Skin epidermis (tissue), 12 donors: ENCODE results near the gene FOXR1.

Experiments
- H3K27ac ChIP-seq, 21 experiments: fragments of 200-600 bp; sonication (generic) in 11 of 21; one replicate each; pipeline ENCODE4 v1.5.0; 2020; ENCODE audit warnings: mild to moderate bottlenecking in 3 of 21, inconsistent platforms in 2 of 21, moderate library complexity in 2 of 21
- H3K4me3 ChIP-seq, 7 experiments: fragments of 200-600 bp; sonication (generic) in 2 of 7; one replicate each; pipeline ENCODE4 v1.5.0; 2020; ENCODE audit warnings: inconsistent platforms in 2 of 7, mild to moderate bottlenecking in 2 of 7, moderate library complexity in 1 of 7

The FOXR1 gene, protein sequence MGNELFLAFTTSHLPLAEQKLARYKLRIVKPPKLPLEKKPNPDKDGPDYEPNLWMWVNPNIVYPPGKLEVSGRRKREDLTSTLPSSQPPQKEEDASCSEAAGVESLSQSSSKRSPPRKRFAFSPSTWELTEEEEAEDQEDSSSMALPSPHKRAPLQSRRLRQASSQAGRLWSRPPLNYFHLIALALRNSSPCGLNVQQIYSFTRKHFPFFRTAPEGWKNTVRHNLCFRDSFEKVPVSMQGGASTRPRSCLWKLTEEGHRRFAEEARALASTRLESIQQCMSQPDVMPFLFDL

DNA sequence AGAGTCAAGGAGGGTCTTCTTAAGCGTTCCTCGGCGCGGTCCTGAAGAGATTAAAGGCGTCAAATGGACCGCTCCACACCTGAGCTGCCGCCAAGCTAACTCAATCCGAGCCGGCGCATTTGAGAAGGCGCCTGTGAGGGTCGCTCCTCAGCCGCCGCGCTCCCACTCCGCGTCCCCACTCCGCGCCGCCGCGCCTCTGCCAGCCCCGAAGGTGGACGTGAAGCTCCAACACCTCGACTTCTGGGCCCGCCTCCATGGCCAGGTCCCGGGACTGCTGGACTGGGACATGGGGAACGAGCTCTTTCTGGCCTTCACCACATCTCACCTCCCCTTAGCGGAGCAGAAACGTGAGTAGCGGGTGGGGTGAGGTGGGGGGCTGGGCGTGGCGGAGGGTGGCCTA, at the start of gene FOXR1:
TSS of gene FOXR1 (plus strand) at position 116 of the 400 bp plus-strand sequence. CDS start at position 287, 171 bp downstream.
- H3K27ac ChIP-seq = no peak within 1 kb of the TSS
- no peak within 1 kb of the TSS for H3K4me3 ChIP-seq

GRCh38 chr11:118921929-118922744, 49.4 kb upstream of the FOXR1 start:
- Histone ChIP-seq H3K27ac (peak overlapping the region; percentile 16 to 100 (median 95)), H3K4me3 (peak overlapping the region; percentile 60 to 96 (median 85))

GRCh38 chr11:118922745-118923627, 48.6 kb upstream of the FOXR1 start:
- Histone ChIP-seq H3K4me3 (peak overlapping the region; percentile 60 to 96 (median 85)), H3K27ac (peak overlapping the region; percentile 16 to 100 (median 95))

DNA sequence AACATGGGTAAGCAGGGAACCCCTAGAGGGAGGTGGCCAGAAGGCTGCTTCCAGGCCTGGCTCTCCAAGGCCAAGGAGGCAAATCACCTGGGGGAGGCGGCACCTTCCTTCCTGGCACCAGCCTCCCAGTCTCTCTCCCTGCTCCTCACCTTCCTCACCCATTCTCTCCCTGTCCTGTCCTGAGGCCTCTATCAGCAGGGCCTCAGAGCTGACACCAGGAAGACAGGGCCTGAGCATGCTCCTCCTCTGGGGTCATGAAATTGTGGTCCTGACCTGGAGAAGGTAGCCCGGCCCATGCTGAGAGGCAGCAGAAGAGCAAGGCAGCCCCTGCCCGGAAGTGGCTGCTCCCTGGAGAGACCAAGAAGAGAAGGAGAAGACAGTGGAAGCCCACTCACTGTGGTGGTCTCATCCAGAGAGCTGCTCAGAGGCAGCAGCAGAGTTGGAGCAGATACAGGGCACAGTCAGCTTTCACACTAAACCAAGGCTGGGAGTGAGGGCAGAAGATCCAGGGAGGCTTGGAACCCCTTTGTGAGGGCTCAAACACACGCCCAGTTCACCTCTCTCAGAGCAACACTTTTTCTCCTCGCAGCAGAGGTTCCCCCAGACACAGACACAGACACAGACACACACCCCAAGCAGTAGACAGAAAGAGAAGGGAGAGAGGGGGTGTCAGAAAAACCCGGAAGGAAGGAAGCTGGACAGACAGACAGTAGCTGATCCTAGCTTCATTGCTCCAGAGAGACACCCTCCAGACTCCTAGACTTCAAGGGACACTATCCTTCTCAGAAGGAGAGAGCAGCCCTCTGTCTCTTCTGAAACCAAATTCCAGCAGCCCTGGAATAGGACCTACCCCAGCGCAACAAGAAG, 47.6 kb upstream of the FOXR1 start:
- Histone ChIP-seq H3K4me3 (peak overlapping the region; percentile 60 to 96 (median 85)), H3K27ac (peak overlapping the region in 20 of 21 experiments; percentile 85 to 100 (median 95))

DNA sequence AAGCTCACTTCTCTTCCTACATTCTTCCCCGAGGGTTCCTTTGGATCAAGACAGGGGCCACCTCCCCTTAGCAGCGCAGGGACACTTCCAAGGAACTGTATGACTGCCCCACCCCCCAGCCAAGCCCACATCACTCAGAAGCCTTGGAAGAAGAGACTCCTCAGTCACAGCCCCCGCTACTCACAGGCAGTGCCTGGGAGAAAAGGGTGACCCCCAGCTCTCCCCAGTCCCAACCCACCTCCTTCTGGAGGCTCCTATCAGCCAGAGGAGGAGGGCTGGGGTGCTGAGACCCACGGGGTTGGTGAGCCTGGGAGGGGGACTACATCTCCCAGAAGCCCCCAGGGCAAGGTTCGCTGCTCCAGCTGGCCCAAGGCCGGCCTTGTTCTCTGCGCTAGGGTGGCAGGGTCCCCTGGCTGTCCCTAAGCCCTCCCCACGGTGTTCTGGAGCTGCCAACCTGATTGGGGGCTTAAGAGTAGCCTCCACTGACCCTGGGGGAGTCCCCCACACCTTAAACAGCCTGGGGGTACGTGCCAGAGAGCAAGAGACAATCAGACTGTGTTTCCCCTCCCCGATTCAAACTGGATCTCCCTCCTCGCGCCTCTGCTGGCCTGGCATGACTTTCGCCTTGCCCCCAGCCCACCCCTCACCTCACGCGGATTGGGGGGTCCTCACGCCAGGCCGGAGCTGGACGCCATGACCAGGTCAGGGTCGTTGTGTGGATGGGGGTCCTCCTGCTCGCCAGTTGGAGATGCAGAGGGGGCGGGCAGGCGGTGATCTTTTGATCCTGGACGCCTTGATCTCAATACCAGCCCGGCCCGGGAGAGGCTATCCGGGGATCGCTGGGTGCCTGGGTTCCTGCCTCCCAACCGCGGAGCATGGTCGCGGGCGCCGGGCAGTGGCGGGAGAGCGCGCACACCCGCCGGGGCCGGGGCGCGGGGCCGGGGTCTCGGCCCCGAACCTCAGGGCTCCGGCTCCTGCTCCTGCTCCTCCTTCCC, 46.7 kb upstream of the FOXR1 start:
- H3K4me3 ChIP-seq = peak overlapping the region; percentile 60 to 96 (median 85)
- H3K27ac ChIP-seq = peak overlapping the region; percentile 76 to 100 (median 95)

DNA sequence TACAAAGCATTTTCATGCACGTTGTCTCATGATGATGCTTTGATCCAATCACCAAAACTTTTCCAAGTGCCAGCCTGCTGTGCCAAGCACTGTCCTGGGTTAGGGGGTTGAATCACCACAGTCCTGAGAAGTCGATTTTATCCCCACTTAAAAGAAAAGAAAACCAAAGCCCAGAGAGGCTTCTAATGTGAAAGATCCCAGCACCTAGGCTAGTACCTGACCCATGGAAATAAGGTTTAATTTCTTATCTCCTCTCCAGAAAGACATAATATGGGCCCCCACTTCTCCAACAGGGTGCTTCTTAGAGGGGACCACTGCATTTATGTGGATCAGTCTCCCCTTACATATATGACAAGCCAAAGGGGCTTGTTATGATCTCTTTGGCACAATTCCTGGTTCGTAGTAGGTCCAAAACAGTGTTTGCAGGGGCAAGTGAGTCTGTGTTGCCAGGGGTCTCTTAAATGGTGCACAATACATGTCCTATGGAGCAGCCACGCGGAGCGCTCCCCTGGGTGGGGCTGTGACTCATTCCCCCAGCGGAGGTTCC, 43.9 kb upstream of the FOXR1 start:
- Histone ChIP-seq H3K4me3 (peak overlapping the region in 4 of 7 experiments; percentile 1 to 68 (median 57)), H3K27ac (peak overlapping the region in 20 of 21 experiments; percentile 24 to 100 (median 96))

DNA sequence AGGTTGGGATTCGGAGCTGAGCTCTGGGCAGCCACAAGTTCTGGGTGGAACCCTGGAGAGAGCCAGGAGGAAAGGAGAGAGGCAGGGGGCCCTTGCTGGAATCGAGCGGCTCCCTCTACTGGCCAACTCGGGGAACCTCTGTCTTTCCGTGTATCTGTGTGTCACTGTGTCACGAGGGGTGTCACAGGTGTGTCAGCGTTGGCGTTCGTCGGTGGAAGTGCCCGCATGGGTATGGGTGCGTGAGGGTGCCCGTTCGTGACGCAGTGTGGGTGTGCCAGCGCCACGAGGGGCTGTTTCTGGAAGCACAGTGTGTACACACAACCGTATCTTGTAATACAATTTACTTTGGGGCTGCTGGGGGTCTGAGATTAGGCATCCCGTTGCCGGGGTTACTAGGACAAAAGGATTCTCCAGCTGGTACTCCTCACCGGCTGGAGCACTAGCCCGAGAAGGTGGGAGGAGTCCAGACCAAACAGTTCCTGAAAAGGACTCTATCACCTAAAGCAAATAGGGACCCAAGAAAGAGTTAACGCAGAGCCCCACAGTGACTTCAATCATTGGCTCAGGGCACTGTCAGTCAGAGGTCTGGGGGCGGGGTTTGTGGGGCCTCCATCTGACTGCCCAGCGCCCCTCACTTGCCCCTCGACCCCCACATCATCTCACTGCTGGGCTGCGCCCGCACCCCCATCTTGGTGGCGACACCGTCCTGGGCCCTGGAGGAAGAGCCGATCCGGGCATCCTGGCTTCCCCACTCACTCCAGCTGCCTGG, 43.3 kb upstream of the FOXR1 start:
- Histone ChIP-seq H3K4me3 (peak overlapping the region; percentile 52 to 70 (median 64)), H3K27ac (peak overlapping the region; percentile 59 to 100 (median 95))

DNA sequence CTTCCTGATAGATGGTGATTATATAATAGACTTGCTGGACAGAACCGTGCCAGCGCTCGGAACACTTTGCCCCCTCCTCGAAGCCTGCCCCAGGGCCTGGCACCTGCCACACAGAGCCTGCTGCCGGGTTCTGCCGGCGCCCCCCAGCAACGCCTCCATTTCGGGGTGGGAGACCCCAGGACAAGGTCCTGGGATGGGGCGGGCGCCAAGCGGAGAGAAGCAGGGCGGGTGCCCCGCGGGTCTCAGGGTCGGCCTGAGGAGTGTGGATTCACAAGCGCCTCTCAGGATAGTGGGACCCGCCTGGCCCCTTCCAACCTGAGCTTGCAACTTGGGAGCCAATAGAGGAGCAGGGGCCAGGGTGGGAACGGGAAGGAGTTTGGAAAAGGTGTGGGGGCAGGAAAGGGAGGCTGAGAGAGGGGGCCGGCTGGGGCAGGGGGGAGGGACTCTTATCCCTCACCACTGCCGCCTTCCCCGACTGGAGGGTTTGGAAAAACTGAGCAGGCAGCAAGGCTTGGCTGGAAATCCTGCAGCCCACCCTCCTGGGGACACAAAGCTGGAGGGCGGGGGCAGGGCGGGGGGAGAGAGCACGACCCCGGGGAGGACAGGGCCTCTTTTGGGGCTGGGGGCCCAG, 42.6 kb upstream of the FOXR1 start:
- Histone ChIP-seq H3K4me3 (peak overlapping the region; percentile 52 to 70 (median 64)), H3K27ac (peak overlapping the region; percentile 59 to 100 (median 95))

DNA sequence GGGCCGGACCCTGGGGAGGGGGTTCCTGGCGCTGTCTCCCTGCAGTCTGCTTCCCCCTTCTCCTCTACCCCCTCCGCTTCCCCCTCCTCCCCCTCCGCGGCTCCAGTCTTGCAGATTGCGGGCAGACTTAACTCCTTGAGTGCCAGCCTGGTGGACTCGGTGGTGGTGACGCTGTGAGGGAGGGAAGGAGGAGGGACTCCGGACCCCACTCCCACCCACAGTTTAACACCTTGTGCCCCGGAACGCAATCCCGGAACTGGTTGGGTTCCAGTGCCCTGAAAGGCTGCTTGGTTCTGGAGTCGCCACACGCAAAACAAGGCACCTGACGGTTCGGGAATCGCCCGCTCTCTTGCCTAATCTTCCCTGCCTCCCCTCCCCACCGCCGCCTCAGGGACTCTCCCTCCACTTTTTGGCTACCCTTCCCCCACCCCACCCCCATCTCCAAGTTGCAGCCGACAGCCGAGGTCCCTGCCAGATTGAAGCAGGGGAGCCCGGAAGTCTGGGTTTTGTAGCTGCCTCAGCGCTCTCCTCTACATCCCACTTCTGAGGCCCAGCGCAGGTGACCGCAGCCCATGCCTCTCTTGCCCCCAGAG, 42.0 kb upstream of the FOXR1 start:
- H3K27ac ChIP-seq = peak overlapping the region; percentile 59 to 100 (median 95)

GRCh38 chr11:118930094-118930712, 41.4 kb upstream of the FOXR1 start:
- Histone ChIP-seq H3K27ac (peak overlapping the region in 20 of 21 experiments; percentile 86 to 100 (median 96)), H3K4me3 (peak overlapping the region; percentile 52 to 70 (median 64))

More for the DNA sequence above, 42.0 kb upstream of the FOXR1 start:
- H3K4me3 ChIP-seq = peak overlapping the region; percentile 52 to 70 (median 64)

- Histone ChIP-seq H3K4me3 (no peak overlapping the region), H3K27ac (no peak overlapping the region)
Observed at GRCh38 chr11:118931571-118931970, 40.0 kb upstream of the FOXR1 start.

DNA sequence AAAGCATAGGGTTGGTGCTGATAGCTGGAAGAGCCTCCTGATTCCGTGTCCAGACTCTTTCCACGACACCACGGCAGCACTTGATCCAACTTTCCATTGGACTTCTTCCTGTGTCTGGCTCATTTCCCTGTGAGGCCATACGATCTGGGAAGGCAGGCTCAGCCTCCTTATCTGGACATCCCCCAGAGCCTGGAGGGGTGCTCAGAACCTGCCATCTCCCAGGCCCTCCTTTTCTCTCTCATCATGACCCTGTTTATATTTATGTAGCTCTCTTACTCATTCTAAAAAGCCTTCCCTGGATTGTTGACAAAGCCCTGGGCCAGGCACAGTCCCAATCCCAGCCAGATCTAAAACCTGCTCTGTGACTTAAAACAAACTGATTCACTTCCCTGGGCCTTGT, 38.1 kb upstream of the FOXR1 start:
- H3K4me3 ChIP-seq = no peak overlapping the region
- peak overlapping the region in 9 of 21 experiments; percentile 6 to 60 (median 33) for H3K27ac ChIP-seq

DNA sequence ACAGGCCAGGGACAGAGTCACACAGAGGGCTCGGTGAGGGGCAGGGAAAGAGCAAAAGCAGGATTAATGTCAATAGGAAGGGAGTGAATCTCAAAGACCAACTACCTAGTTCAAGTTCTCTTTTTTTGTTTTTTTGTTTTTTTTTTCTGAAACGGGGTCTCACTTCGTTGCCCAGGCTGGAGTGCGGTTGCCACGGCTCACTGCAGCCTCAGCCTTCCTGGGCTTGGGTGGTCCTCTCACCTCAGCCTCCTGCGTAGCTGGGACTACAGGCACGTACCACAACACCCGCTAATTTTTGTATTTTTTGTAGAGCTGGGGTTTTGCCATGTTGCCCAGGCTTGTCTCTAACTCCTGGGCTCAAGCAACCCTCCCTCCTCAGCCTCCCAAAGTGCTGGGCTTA, 36.2 kb upstream of the FOXR1 start:
- H3K4me3 ChIP-seq = no peak overlapping the region
- H3K27ac ChIP-seq = no peak overlapping the region

DNA sequence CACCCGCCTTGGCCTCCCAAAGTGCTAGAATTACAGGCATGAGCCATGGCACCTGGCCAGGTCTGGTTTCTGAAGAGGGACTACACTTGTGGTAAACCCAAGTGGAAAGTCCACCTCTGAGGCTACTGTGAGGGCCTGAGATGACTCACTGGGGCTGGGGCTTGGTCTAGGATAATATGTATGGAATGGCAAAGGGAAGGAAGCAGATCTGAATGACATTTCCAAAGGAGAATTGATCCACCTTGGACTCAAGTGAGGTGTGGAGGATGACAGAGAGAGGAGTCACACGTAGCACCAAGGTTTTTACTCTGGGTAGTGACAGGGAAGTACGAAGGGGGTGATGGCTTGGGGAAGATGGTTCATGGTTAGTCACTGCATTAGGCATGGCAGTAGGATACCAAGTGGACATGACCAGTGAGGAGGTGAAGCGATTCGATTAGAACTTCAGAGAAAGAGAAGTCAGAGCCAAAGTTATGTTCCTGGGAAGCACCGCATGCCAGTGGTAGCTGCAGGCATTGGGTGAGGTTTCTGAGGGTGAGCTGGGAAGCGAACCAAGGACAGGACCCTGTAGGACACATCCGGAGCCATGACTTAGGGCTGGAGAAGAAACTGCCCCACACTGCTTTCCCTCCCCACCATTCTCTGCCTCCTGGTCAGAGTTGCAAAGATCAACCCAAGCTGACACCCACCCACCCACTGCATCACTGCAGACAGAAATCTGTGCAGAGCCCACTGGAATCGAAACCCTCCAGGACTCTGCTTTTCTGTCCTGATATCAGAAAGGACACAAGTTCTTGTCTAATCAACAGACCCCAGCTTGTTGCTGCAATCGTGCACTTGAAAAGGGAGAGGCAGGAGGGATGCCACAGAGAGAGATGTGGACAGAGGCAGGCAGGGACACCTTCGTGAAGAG, 32.8 kb upstream of the FOXR1 start:
- H3K27ac ChIP-seq = no peak overlapping the region
- no peak overlapping the region for H3K4me3 ChIP-seq
